HG02973 (cell line): Measurements from ENCODE around the gene GDAP2.
"Not testable (repeated sequence)": the region's sequence is repeated elsewhere in the genome, so short reads cannot be mapped to it uniquely, and the experiment has no call there.

Experiments
- ATAC-seq: cut with Tn5 transposase; IDR thresholded peaks from one replicate; pipeline ENCODE4 v1.9.1; 2021; ENCODE audit warnings: moderate library complexity; ENCODE audit not compliant: unreplicated experiment

Gene GDAP2

GRCh38 chr1:117902944-117903343 is 26.5 kb downstream of the GDAP2 start:
- ATAC-seq = no peak

- ATAC-seq = no peak
Observed at GRCh38 chr1:117899801-117900200, 29.6 kb downstream of the GDAP2 start.

- ATAC-seq = no peak
Observed at GRCh38 chr1:117897551-117897950, 31.9 kb downstream of the GDAP2 start.

GRCh38 chr1:117895482-117896114 is 33.8 kb downstream of the GDAP2 start:
- ATAC-seq = peak; percentile 94

DNA sequence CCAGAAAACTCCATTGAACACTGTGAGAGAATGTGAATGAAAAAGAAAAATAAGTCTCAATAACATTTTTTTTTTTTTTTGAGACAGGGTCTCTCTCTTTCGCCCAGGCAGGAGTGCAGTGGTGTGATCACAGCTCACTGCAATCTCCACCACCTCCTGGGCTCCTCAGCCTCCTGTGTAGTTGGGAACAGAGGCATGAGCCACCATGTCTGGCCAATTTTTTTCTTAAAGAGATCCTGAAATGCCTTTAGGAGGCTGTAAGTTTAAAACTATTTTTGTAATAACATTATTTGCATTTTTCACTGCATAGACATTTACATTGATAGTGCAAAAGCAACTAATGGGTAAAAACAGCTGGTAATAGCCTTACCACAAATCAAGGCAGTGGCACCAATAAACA is 35.3 kb downstream of the GDAP2 start:
- no peak for ATAC-seq

- ATAC-seq = no peak
Observed at GRCh38 chr1:117892512-117892911, 36.9 kb downstream of the GDAP2 start.

DNA sequence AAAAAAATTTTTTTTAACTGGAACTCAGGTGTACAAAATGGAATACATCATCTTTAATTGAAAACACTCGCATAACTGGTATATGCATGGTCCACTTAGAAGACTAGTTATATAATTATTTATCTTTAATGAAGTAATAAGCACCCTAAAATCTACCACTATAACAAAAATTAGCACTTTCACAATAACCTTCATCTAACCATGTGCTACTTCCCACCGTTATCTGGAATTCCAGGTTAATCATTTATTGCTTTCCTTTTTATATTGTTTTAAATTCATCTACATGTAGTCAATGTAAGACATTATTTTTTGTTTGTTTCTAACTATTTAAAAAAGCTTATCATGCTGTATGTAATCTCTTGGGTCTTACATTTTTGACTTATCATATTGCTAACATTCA is 39.0 kb downstream of the GDAP2 start:
- no peak for ATAC-seq

GRCh38 chr1:117886101-117886795 is 43.2 kb downstream of the GDAP2 start:
- ATAC-seq = no peak

DNA sequence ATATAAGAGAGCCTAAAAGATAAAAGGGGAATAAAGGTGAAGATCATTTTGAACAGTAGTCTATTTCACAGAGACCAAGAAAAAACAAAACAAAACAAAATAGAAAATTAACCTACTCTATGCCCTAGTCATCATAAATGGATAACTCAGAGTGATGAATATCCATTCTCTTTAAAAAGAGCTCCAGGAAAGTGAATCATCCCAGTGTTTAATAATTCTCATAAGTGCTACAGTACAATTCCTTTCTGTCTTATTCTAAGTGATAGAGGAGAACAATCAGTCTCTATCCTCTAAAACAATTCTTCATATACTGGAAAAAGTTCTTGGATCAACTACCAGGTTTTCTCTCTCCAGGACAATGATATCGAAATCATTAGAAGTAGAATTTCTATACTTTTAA is 45.8 kb downstream of the GDAP2 start:
- ATAC-seq = no peak

GRCh38 chr1:117879284-117879683 is 50.1 kb downstream of the GDAP2 start:
- ATAC-seq = no peak

GRCh38 chr1:117877823-117878222 is 51.6 kb downstream of the GDAP2 start:
- ATAC-seq = no peak

- ATAC-seq = no peak
Observed at GRCh38 chr1:117871013-117871412, 58.4 kb downstream of the GDAP2 start.

- no peak for ATAC-seq
Observed at GRCh38 chr1:117861694-117862093, 67.7 kb downstream of the GDAP2 start.

DNA sequence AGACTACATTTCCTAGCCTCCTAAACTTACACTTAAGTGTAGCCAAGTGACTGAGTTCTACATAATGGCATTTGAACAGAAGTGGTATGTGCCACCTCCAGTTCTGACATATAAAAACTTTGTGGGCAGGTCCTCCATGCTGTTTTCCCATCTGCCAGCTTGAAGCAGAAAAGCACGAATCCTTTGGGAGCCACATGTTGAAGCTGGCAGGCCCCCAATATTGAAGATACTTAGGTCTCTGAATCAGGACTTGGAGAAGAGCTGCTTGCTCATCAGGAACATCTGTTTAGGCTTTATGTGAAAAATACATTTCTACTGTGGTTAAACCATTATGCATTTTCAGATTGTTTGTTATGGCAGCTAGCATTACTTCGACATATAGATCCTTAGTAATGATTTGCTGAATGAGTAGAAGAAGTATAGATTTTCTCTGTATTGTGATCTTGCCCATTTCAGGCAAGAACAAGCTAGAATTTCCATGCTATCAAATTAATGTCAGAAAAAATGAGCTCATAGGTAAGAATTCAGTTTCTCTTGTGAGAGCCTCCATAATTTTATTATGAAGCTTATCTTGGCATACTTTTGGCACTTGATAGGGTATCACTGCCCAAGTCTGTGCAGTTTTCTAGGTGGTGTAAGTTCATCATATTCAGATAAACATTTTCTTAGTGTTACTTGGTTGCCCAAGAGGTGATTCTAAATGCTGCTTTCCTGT is 68.4 kb downstream of the GDAP2 start:
- no peak for ATAC-seq

DNA sequence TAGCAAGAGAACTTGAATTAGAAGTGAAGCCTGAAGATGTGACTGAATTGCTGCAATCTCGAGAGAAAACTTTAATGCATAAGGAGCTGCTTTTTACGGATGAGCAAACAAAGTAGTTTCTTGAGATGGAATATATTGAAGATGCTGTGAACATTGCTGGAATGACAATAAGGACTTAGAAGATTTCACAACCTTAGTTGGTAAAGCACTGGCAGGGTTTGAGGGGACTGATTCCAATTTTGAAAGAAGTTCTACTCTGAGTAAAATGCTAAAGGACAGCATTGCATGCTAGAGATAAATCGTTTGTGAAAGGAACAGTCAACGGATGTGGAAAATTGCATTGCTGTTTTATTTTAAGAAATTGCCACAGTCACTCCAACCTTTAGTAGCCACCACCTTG is 69.5 kb downstream of the GDAP2 start:
- ATAC-seq = no peak

DNA sequence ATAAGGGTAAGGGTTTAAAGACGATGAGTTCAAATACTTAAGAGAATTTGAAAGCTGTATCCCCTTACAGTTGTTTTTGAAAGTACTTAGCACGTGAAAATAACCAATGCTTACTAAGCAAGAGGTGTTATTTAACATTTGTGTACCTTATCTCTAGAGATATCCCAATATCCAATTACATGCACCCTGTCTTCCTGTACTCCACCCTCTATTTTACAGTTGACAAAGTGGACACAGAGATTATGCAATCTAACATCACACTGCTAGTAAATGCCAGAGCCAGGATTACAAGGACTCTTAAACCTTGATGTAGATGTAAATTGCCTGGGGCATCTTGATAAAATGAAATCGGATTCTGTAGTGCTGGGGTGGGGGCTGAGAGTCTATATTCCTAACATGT is 72.0 kb downstream of the GDAP2 start:
- no peak for ATAC-seq

- no peak for ATAC-seq
Observed at GRCh38 chr1:117852853-117853553, 76.4 kb downstream of the GDAP2 start.

DNA sequence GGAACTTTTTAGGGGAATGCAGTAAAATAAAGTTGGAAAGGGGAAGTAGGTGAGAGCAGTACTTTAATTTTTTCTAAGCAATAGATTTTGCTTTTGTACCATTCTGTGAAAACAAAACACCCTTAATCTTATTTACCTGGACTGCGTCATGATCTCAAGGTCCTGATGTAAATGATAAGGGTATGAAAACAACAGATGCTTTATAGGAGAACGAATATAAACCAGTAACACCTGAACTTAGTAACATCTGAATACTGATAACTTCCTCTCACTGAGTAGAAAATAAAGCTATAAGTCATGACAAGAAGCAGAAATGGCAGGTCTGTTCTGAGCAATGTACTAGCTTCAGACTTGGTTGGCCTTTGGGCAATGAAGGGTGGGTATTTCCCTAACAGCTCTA is 77.7 kb downstream of the GDAP2 start:
- ATAC-seq = no peak

DNA sequence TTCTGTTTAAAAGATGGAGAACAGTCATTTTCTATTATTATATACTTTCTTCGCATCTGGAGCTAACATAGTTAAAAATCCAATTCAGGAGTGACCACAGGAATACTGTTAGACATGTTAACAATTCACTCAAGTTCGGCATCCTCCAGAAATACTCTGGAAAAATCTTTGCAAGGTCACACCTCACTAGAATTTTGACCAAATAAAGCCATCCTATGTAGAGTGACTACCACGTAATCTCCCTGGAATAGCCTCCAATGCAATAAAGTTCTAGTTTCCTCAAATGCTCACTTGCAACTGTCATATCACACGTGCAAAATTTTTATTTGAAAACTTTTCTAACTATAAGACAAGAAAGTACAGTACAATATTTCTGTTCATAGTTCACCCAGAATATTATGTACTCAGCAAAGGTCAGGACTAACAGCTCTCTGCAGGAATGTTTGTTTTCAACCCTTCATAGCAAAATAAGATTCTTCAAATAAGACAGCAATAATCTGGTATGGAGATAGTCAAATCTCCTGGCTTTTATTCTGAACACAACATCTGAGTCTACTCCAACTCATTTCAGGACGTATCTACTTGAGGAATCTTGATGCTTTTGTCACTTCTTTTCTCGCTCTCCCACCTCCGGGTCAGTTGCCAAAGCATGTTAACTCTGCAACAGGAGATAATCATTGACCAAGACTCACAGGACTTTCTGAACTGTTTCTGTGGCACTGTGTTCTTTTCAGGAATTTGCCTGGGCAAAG is 82.6 kb downstream of the GDAP2 start:
- no peak for ATAC-seq

GRCh38 chr1:117844478-117844877 is 84.9 kb downstream of the GDAP2 start:
- ATAC-seq = not testable (repeated sequence)

- no peak for ATAC-seq
Observed at GRCh38 chr1:117843791-117844190, 85.6 kb downstream of the GDAP2 start.
